KOPT-K1 (cell line): ENCODE measurements around the gene PKD1L1.
"Not testable (repeated sequence)": the region's sequence is repeated elsewhere in the genome, so short reads cannot be mapped to it uniquely, and the experiment has no call there.

ENCODE experiments used
- H3K27ac ChIP-seq: fragments of 200-600 bp; sonication (generic); 2 replicates; pipeline ENCODE4 v1.5.1; 2016; ENCODE audit warnings: antibody characterized with exemption, mild to moderate bottlenecking, low read depth, low read length; ENCODE audit not compliant: poor library complexity, severe bottlenecking
- H3K36me3 ChIP-seq: fragments of 200-600 bp; sonication (generic); 2 replicates; pipeline ENCODE4 v1.5.1; 2017; ENCODE audit warnings: antibody characterized with exemption, mild to moderate bottlenecking, low read length, moderate library complexity; ENCODE audit not compliant: insufficient read depth
- H3K9me3 ChIP-seq: fragments of 200-600 bp; sonication (generic); 2 replicates; pipeline ENCODE4 v1.5.1; 2017; ENCODE audit warnings: antibody characterized with exemption, low read length, mild to moderate bottlenecking; ENCODE audit not compliant: insufficient read depth, poor library complexity, severe bottlenecking

Gene PKD1L1

DNA sequence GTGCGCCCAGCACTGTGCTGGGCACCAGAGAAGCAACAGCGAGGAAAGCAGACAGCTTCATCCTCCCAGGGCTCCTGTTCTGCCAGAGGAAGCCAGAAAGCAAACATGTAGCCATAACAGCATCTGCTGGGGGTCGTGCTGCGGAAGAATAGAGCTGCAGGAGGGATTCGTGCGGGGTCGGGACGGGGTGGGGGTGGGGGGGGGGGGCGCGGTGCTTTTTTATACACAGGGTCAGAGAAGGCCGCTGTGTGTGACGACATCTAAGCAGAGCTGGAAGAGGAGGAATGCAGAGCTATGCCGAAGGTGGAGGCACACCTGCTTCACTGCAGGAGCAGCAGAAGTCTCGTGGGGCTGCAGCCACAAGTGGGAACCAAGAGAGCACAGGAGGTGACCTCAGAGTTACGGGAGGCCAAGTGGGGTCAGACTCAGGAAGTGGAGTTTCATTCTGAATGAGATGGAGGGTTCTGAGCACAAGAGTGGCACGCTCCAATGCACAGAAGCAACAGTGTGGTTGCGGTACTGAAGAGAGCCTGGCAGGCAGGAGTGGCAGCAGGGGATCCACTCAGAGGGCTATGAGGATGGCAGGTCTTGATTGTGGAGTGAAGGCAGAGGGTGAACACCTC, 11.1 kb downstream of the PKD1L1 start:
- no peaks in the 10 kb centered on the region for H3K9me3 ChIP-seq
- H3K36me3 ChIP-seq, result no peaks in the 10 kb centered on the region
- H3K27ac ChIP-seq, result no peak overlapping the region

DNA sequence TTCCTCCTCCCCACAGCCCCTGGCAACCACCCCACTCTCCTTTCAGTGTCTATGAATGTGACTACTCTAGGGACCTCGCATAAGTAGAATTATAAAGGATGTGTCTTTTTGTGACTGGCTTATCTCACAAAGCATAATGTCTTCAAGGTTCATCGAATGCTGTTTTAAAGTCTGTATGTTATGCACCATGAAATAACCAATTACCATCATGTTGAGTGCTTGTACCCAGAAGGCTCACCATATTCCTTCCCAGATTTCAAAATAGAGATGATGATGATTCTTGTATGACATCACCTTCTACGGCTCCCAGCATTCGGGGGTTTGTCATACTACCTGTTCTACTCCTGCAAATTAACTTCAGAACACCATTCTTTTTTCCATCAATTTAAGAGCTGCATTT, 11.9 kb downstream of the PKD1L1 start:
- H3K9me3 ChIP-seq, result no peaks in the 10 kb centered on the region
- no peaks in the 10 kb centered on the region for H3K36me3 ChIP-seq
- no peak overlapping the region for H3K27ac ChIP-seq

DNA sequence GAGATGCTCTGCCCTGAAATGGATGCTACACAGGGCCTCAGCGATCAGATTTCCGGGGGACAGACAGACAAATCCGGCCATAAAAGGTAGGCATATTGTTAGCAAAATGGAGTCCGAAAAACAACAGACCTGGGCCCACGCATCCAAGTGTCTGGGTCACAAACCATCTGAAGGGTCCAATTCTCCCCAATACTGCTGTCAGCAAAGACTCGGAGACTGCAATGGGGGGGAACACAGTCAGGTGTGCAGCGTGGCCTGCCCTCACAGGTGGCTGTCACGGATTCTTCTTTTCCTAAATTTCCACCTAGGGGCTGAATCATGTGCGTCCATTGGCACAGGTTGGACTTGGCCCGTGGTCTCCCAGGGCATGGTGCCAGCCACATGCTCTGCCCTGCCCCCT, 12.9 kb downstream of the PKD1L1 start:
- H3K36me3 ChIP-seq, result no peaks in the 10 kb centered on the region
- no peak overlapping the region for H3K27ac ChIP-seq
- no peaks in the 10 kb centered on the region for H3K9me3 ChIP-seq

DNA sequence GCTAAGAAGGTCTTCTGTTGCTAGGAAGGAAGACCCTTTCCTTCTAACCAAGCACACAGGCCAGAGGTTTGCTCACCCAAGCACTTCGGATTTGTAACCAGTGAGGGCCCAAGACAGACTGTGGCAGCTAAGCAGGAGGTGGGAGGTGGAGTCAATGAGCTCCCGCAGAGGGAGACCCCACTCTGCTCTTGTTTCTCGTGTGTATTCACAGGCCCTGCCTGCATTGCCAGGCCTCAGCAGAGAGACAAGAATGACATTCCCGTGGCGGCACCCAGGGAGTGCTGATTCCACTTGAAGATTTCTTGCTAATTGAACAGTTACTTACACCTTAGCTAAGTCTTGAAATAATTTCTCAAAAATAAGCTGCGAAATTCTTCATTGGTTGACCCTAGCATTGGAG, 13.4 kb downstream of the PKD1L1 start:
- Histone ChIP-seq H3K9me3 (no peaks in the 10 kb centered on the region), H3K27ac (no peak overlapping the region), H3K36me3 (no peaks in the 10 kb centered on the region)

DNA sequence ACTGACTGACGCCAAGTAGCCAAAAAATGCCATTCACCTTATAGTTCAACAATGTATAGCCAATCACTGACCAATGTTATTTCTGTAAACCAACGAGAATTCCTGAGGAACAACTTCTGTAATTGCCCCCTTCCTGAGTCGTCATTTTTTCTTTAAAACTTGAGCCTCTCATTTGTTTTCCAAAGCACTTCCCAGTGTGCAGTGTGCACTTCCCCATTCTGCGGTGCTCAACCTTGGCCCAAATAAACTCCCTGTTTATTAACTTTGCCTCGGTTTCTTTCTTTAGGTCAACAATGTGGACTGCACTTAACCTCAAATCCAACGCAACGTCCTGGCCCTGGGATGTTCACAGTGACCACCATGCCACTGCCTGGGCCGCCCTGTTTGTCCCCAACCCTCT, 15.1 kb downstream of the PKD1L1 start:
- H3K36me3 ChIP-seq, result no peaks in the 10 kb centered on the region
- no peaks in the 10 kb centered on the region for H3K9me3 ChIP-seq
- H3K27ac ChIP-seq, result no peak overlapping the region

DNA sequence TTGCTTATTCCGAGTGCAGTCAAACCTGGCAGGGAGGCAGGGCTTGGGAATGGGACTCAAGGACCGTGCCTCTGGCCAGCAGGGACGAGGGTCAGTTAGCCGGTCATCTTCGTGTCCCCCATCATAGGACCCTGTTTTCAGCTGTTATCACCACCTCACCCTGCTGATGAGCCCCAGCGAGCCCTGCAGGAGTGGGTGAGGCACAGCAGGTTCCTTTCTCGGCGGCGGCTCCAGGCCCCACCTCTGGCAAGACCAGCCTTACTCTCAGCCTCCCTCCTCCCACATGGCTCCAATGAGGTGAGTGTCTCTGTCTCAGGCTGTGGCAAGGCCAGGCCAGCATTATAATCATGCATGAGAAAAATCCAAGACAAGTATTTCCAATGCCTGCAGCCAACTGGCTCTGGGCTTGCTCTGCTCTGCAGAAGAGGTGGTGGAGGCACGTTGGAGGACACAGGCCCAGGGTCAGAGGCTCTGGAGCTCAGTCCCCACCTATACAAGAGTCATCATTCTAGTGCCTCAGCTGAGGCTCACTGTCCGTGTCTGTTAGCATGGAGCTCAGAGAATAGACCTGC, 15.7 kb downstream of the PKD1L1 start:
- Histone ChIP-seq H3K9me3 (no peaks in the 10 kb centered on the region), H3K27ac (no peak overlapping the region), H3K36me3 (no peaks in the 10 kb centered on the region)

DNA sequence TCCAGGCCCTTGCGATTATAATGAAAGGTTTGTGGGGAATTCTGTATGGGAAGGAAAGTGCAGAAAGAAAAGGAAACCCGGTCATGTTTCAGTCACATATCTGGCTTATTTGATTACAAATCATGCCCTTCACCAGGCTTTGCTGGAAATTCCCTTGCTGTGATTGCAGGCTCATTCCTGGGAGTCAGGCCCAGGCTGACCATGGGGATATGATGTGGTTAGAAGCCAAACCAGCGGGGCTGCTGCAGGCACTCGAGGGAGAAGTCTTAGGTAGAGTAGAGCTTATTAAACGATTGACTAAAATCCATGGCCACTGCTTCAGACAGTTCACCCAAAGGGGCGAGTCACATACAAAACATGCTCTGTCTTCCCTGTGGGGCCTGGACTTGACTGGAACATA, 16.2 kb downstream of the PKD1L1 start:
- Histone ChIP-seq H3K27ac (no peak overlapping the region), H3K36me3 (no peaks in the 10 kb centered on the region), H3K9me3 (no peaks in the 10 kb centered on the region)

DNA sequence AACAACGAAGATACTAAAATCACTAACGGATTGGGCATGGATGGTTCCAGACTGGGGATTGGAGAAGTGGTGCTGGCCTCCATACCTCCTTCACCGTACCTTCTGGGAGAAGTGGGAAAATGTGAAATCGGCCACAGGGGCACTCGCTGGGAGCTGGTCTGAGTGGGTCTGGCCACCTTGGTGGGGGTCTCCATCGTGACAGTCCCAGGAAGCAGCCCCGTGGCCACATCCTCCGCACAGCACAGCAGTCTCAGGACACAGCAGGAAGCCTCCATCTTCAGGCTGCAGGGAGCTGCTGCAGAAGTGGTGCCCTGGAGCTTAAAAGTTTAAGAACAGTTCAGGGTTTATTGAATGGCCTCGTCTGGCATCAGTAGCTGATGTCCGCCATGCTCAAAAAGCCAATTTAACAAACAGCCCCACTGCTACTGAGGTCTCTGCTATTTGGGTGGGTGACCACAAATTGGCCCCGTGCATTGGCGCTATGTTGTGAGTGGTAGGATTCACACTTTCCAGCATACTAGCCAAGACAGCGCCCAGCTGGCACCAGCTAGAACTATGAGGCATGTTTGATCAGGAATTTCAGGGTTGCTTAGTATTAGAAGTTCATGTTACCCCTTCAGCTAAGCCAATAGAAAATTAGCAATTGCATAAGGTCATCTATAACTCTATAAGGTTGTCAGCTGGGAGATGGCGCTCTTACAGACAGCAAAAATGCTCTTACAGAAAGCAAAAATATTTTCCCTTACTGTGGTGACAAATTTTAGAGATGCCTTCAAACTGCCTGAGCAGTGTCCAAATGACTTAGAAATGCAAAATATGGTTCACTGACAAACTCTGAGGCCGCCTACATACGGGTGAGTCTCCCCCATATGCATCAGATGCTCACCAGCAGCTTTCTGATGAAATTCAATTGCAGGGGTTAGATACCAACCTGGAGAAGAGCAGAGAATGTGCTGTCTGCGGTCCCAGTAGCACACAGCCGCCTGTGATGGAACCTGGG, 17.0 kb downstream of the PKD1L1 start:
- H3K36me3 ChIP-seq, result no peaks in the 10 kb centered on the region
- no peaks in the 10 kb centered on the region for H3K9me3 ChIP-seq
- H3K27ac ChIP-seq, result no peak overlapping the region

DNA sequence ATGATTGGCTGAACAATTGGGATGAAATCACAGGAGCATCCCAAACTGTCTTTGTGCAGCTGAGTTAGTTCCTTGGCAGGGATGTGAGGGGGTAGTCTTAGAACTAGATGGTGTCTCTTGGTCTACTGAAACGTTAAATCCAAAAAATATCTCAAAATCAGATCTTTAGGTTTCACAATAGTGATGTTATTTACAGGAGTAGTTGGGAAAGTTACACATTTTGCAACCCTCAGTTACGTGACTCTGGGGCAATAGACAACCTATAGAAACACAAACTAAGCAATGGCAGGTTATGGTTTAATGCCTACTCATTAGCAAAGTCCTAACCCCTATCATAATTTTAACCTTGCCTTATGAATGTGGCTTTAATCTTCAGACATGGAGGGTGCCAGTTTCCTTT, 24.0 kb downstream of the PKD1L1 start:
- Histone ChIP-seq H3K27ac (no peak overlapping the region), H3K9me3 (no peaks in the 10 kb centered on the region), H3K36me3 (no peaks in the 10 kb centered on the region)

DNA sequence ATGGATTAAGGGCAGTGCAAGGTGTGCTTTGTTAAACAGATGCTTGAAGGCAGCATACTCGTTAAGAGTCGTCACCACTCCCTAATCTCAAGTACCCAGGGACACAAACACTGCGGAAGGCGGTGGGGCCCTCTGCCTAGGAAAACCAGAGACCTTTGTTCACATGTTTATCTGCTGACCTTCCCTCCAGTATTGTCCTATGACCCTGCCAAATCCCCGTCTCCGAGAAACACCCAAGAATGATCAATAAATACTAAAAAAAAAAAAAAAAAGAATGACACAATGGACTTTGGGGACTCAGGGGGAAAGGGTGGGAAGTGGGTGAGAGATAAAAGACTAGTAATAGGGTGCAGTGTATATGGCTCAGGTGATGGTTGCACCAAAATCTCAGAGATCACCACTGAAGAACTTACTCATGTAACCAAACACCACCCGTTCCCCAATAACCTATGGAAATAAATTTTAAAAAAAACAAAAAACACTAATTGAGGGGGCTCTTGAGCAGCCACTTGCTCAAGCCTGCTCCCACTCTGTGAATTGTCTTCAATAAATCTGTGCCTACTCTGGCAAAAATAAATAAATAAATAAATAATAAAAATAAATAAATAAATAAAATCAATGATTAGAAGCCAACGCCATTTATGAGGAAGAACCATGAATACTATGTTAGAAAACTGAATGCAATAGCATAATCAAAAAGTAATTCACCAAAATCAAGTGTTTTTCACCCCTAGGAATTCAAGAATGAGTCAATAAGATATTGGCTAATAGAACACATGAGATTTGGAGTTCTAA, 25.0 kb downstream of the PKD1L1 start:
- H3K9me3 ChIP-seq, H3K27ac ChIP-seq, H3K36me3 ChIP-seq: not testable (repeated sequence)

DNA sequence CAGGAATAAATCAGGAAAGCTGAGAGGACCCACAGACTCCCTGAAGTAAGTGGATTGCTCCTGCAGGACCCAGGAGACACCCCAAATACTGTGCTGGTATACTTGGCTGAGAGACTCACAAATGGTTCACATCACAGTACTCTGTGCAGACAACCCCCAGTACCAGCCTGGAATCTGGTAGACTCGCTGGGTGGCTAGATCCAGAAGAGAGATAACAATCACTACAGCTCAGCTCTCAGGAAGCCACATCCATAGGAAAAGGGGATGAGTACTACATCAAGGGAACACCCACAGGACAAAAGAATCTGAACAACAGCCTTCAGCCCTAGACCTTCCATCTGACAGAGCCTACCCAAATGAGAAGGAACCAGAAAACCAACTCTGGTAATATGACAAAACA, 31.8 kb downstream of the PKD1L1 start:
- H3K27ac ChIP-seq, H3K36me3 ChIP-seq, H3K9me3 ChIP-seq: not testable (repeated sequence)

DNA sequence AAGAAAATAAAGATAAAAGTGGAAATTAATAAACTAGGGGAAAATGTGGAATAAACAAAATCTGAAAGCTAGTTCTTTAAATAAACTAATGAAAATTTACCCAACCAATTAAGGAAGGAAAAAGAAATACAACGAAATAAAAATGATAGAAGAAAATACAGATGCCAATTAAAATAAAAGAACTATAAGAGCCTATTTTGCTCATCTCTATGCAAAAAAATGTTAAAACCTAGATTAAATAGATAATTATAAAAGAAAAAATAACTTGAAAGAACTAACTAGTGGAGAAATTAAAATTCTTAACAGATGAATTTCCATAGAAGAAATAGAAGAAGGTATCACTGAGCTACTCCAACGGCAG, 32.7 kb downstream of the PKD1L1 start:
- no peaks in the 10 kb centered on the region for H3K9me3 ChIP-seq
- H3K36me3 ChIP-seq, result no peaks in the 10 kb centered on the region
- no peak overlapping the region for H3K27ac ChIP-seq

DNA sequence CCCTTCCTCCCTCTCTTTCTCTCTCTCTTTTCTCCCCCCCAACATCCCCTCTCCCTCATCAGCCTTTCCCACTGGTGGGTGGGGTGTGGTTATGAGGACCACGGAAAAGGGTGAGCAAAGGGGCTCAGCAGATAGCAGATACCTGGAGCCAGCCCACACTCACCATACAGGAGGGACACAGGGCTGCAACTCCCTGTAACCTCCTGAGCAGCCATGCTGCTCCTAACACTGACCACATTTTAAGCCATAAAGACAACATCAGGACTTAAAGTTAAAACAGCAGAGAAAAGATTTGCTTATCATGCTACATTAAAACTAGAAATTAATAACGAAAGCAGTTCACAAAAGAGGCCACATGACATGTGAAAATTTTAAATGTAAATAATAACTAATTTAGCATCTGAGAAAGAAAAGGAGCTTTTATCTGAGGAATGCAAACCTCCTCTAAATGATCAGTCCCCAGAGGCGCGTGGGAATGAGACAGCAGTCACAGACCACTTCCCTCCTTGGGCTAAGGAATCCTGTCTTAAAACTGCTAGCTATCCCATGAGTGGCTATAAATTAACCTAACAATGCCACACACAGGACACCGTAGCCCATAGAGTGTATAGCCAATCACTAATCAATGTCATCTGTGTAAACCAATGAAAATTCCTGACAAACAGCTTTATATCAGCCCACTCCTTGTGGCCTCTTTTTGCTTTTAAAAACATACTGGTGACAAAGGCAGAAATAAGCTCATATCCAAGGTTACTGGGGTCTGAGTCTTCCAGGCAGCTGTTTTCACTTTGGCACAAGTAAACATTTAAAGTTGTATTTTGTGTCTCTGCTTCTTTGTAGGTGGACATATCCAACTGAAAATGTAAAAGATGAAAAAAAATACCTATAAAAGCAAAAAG, 33.3 kb downstream of the PKD1L1 start:
- no peak overlapping the region for H3K27ac ChIP-seq

DNA sequence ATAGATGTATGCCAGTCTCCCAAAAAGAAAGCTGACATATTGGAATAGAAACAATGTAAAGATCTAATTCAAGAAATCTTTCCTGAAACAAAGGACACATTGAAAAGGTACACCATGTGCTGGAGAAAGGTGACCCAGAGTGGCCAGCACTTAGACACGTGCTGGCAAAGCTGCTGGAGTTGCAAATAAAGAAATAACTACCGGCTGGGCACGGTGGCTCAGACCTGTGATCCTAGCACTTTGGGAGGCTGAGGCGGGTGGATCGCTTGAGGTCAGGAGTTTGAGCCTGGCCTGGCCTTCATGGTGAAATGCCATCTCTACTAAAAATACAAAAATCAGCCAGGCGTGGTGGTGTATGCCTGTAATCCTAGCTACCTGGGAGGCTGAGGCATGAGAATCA, 35.9 kb downstream of the PKD1L1 start:
- Histone ChIP-seq H3K36me3 (no peaks in the 10 kb centered on the region), H3K9me3 (no peaks in the 10 kb centered on the region), H3K27ac (no peak overlapping the region)

More for the DNA sequence above, 33.3 kb downstream of the PKD1L1 start:
- Histone ChIP-seq H3K9me3 (no peaks in the 10 kb centered on the region), H3K36me3 (no peaks in the 10 kb centered on the region)
